WTC11 (cell line): ENCODE data around the gene MAPKAPK3.

Source experiments
- NR3C1 ChIP-seq: sonication (generic); formaldehyde crosslinking; conservative IDR thresholded peaks from 2 replicates; pipeline ENCODE4 v1.8.1; 2023; ENCODE audit warnings: low read depth, mild to moderate bottlenecking, missing genetic modification reagents
- TF ChIP-seq, protein P1 (sequence below): fragments of 200-600 bp; IDR thresholded peaks from 2 replicates; pipeline ENCODE4 v1.8.0; 2022; ENCODE audit warnings: antibody characterized with exemption
- TF ChIP-seq, protein P2 (sequence below): fragments of 250-450 bp; sonication (Bioruptor Pico); IDR thresholded peaks from 2 replicates; pipeline ENCODE4 v1.9.0; 2021; ENCODE audit warnings: mild to moderate bottlenecking, borderline replicate concordance

DNA sequence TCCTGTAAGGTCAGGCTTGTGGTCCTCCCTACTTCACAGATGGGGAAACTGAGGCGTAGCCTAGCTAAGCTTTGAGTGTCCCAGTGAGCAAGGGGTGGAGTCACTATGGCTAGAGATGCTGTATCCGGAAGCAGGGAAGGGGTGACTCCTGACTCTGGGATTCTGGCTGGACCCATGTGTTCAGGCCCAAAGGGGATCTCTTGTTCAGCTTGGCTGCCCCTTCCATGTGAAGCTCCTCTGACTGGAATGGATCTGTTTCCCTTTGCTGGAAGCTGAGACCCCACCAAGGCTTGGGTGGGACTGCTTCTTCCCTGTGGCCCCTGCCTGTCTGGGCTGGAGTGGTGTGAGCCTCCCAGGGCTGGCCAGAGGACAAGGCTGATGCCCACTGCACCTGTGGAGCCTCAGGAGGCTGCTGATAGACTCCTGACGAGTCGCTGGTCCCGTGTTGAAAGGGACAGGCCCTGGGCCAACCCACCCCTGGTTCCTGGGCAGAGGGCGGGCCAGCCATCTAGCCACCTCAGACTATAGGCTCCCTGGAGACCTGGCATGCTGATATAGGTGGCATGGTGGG lies 1.0 kb downstream of the MAPKAPK3 start:
- TF ChIP-seq NR3C1 (CRISPR knock-in tag) = no peak
- TF ChIP-seq, protein P1, sequence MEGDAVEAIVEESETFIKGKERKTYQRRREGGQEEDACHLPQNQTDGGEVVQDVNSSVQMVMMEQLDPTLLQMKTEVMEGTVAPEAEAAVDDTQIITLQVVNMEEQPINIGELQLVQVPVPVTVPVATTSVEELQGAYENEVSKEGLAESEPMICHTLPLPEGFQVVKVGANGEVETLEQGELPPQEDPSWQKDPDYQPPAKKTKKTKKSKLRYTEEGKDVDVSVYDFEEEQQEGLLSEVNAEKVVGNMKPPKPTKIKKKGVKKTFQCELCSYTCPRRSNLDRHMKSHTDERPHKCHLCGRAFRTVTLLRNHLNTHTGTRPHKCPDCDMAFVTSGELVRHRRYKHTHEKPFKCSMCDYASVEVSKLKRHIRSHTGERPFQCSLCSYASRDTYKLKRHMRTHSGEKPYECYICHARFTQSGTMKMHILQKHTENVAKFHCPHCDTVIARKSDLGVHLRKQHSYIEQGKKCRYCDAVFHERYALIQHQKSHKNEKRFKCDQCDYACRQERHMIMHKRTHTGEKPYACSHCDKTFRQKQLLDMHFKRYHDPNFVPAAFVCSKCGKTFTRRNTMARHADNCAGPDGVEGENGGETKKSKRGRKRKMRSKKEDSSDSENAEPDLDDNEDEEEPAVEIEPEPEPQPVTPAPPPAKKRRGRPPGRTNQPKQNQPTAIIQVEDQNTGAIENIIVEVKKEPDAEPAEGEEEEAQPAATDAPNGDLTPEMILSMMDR = no peak
- TF ChIP-seq, protein P2, sequence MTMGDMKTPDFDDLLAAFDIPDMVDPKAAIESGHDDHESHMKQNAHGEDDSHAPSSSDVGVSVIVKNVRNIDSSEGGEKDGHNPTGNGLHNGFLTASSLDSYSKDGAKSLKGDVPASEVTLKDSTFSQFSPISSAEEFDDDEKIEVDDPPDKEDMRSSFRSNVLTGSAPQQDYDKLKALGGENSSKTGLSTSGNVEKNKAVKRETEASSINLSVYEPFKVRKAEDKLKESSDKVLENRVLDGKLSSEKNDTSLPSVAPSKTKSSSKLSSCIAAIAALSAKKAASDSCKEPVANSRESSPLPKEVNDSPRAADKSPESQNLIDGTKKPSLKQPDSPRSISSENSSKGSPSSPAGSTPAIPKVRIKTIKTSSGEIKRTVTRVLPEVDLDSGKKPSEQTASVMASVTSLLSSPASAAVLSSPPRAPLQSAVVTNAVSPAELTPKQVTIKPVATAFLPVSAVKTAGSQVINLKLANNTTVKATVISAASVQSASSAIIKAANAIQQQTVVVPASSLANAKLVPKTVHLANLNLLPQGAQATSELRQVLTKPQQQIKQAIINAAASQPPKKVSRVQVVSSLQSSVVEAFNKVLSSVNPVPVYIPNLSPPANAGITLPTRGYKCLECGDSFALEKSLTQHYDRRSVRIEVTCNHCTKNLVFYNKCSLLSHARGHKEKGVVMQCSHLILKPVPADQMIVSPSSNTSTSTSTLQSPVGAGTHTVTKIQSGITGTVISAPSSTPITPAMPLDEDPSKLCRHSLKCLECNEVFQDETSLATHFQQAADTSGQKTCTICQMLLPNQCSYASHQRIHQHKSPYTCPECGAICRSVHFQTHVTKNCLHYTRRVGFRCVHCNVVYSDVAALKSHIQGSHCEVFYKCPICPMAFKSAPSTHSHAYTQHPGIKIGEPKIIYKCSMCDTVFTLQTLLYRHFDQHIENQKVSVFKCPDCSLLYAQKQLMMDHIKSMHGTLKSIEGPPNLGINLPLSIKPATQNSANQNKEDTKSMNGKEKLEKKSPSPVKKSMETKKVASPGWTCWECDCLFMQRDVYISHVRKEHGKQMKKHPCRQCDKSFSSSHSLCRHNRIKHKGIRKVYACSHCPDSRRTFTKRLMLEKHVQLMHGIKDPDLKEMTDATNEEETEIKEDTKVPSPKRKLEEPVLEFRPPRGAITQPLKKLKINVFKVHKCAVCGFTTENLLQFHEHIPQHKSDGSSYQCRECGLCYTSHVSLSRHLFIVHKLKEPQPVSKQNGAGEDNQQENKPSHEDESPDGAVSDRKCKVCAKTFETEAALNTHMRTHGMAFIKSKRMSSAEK = no peak
